SK-N-SH treated with all-trans-retinoic acid at 6 μM for 48 hours (cell line): Measurements from ENCODE around the gene ITGB1BP1.

ENCODE experiments used
- ATAC-seq: fragments of 200-7000 bp; cut with Tn5 transposase; 3 replicates; pipeline ENCODE4 v1.9.1; 2020; ENCODE audit warnings: mild to moderate bottlenecking, moderate library complexity
- ARNTL ChIP-seq: fragments of 450-650 bp; formaldehyde crosslinking; IDR thresholded peaks from 2 replicates; pipeline ENCODE4 v1.5.0; 2020; ENCODE audit warnings: low read depth, mild to moderate bottlenecking, moderate library complexity, borderline replicate concordance
- BACH2 ChIP-seq: fragments of 250-450 bp; sonication (Bioruptor Pico); IDR thresholded peaks from 2 replicates; pipeline ENCODE4 v1.9.0; 2021; ENCODE audit warnings: mild to moderate bottlenecking, borderline replicate concordance
- CREB5 ChIP-seq: fragments of 250-450 bp; sonication (Bioruptor Pico); IDR thresholded peaks from 2 replicates; pipeline ENCODE4 v1.5.1; 2020; ENCODE audit warnings: low read depth, mild to moderate bottlenecking, moderate library complexity
- CSDC2 ChIP-seq: fragments of 250-450 bp; sonication (Bioruptor Pico); IDR thresholded peaks from 2 replicates; pipeline ENCODE4 v1.5.0; 2020; ENCODE audit warnings: mild to moderate bottlenecking, moderate library complexity
- ESRRG ChIP-seq: fragments of 250-450 bp; sonication (Bioruptor Pico); IDR thresholded peaks from 2 replicates; pipeline ENCODE4 v1.6.1; 2021; ENCODE audit warnings: mild to moderate bottlenecking
- GLIS3 ChIP-seq: fragments of 250-450 bp; sonication (Bioruptor Pico); IDR thresholded peaks from 2 replicates; pipeline ENCODE4 v1.5.0; 2020; ENCODE audit warnings: mild to moderate bottlenecking, moderate library complexity
- ISL1 ChIP-seq: fragments of 250-450 bp; sonication (Bioruptor Pico); IDR thresholded peaks from 2 replicates; pipeline ENCODE4 v2.1.2; 2022; ENCODE audit warnings: mild to moderate bottlenecking, moderate library complexity
- OSR1 ChIP-seq: fragments of 250-450 bp; sonication (Bioruptor Pico); IDR thresholded peaks from 2 replicates; pipeline ENCODE4 v1.8.0; 2022; ENCODE audit warnings: moderate library complexity, mild to moderate bottlenecking, inconsistent platforms
- PATZ1 ChIP-seq: fragments of 250-450 bp; sonication (Bioruptor Pico); IDR thresholded peaks from 2 replicates; pipeline ENCODE4 v1.8.0; 2020; ENCODE audit warnings: mild to moderate bottlenecking, moderate library complexity, borderline replicate concordance
- POU6F1 ChIP-seq: fragments of 250-450 bp; sonication (Bioruptor Pico); IDR thresholded peaks from 2 replicates; pipeline ENCODE4 v1.8.0; 2021; ENCODE audit warnings: low read depth, mild to moderate bottlenecking, moderate library complexity, borderline replicate concordance
- PPARA ChIP-seq: fragments of 250-450 bp; sonication (Bioruptor Pico); IDR thresholded peaks from 2 replicates; pipeline ENCODE4 v1.5.0; 2020; ENCODE audit warnings: mild to moderate bottlenecking, borderline replicate concordance
- SNAI2 ChIP-seq: fragments of 250-450 bp; sonication (Bioruptor Pico); IDR thresholded peaks from 2 replicates; pipeline ENCODE4 v1.5.0; 2020; ENCODE audit warnings: mild to moderate bottlenecking, moderate library complexity
- TCF4 ChIP-seq: fragments of 250-450 bp; sonication (Bioruptor Pico); IDR thresholded peaks from 2 replicates; pipeline ENCODE4 v1.8.0; 2021; ENCODE audit warnings: mild to moderate bottlenecking, moderate library complexity, borderline replicate concordance
- TOX ChIP-seq: fragments of 250-450 bp; sonication (Bioruptor Pico); IDR thresholded peaks from 2 replicates; pipeline ENCODE4 v1.8.0; 2021; ENCODE audit warnings: mild to moderate bottlenecking, moderate library complexity, borderline replicate concordance
- TSHZ2 ChIP-seq: fragments of 250-450 bp; sonication (Bioruptor Pico); IDR thresholded peaks from 2 replicates; pipeline ENCODE4 v1.5.0; 2020; ENCODE audit warnings: mild to moderate bottlenecking, moderate library complexity
- ZC3H10 ChIP-seq: fragments of 250-450 bp; sonication (Bioruptor Pico); IDR thresholded peaks from 2 replicates; pipeline ENCODE4 v1.5.1; 2021; ENCODE audit warnings: mild to moderate bottlenecking, moderate library complexity
- ZFP3 ChIP-seq: fragments of 250-450 bp; sonication (Bioruptor Pico); IDR thresholded peaks from 2 replicates; pipeline ENCODE4 v1.5.0; 2020; ENCODE audit warnings: mild to moderate bottlenecking, moderate library complexity
- ZNF565 ChIP-seq: fragments of 450-650 bp; formaldehyde crosslinking; conservative IDR thresholded peaks from 2 replicates; pipeline ENCODE4 v1.5.0; 2020; ENCODE audit warnings: low read depth, mild to moderate bottlenecking, moderate library complexity
- ZNF70 ChIP-seq: fragments of 450-650 bp; formaldehyde crosslinking; IDR thresholded peaks from 2 replicates; pipeline ENCODE4 v1.5.0; 2020; ENCODE audit warnings: mild to moderate bottlenecking, moderate library complexity
- ZNF8 ChIP-seq: fragments of 450-650 bp; formaldehyde crosslinking; IDR thresholded peaks from 2 replicates; pipeline ENCODE4 v1.5.0; 2020; ENCODE audit warnings: mild to moderate bottlenecking, moderate library complexity

Gene ITGB1BP1

GRCh38 chr2:9423100-9423921 is at the start of gene ITGB1BP1, which contains the start of gene CPSF3:
Gene ITGB1BP1, minus strand, starts transcription at chr2:9423528. Its CDS starts 4,831 bp downstream, at chr2:9418697.
Gene CPSF3, plus strand, starts transcription at chr2:9423654. Its CDS starts 120 bp downstream, at chr2:9423774.
- TF ChIP-seq CREB5 (CRISPR knock-in tag) (no peak), PATZ1 (no peak), ESRRG (CRISPR knock-in tag) (peak; percentile 21; the same call in 1 of the 2 replicates), ZFP3 (CRISPR knock-in tag) (no peak), POU6F1 (CRISPR knock-in tag) (0 out of 2 replicates have a peak, but pooled peaks have one; percentile 4), CSDC2 (CRISPR knock-in tag) (peak; percentile 67; the same call in 1 of the 2 replicates), PPARA (CRISPR knock-in tag) (no peak), OSR1 (CRISPR knock-in tag) (no peak), ISL1 (CRISPR knock-in tag) (no peak), TSHZ2 (CRISPR knock-in tag) (peak; percentile 62; the same call in 1 of the 2 replicates)
- peak; percentile 92 for ATAC-seq

GRCh38 chr2:9472511-9472910 is 49.2 kb upstream of the ITGB1BP1 start:
- ATAC-seq, result no peak
- TF ChIP-seq ZNF565 (CRISPR knock-in tag) (no peak), ZNF8 (CRISPR knock-in tag) (no peak), ESRRG (CRISPR knock-in tag) (no peak), TCF4 (CRISPR knock-in tag) (no peak), TSHZ2 (CRISPR knock-in tag) (no peak), TOX (no peak)

- TF ChIP-seq BACH2 (CRISPR knock-in tag) (no peak), TCF4 (CRISPR knock-in tag) (no peak), ESRRG (CRISPR knock-in tag) (no peak)
- ATAC-seq, result no peak
These were observed 47.9 kb upstream of the ITGB1BP1 start for GRCh38 chr2:9471206-9471605.

GRCh38 chr2:9467687-9468086 is 44.4 kb upstream of the ITGB1BP1 start:
- no peak for ATAC-seq
- no peak for TF ChIP-seq TCF4 (CRISPR knock-in tag)
- no peak for TF ChIP-seq GLIS3
- no peak for TF ChIP-seq ARNTL (CRISPR knock-in tag)
- TF ChIP-seq ZNF8 (CRISPR knock-in tag), result no peak
- no peak for TF ChIP-seq ZC3H10 (CRISPR knock-in tag)
- no peak for TF ChIP-seq TSHZ2 (CRISPR knock-in tag)
- no peak for TF ChIP-seq ZNF70
- TF ChIP-seq SNAI2 (CRISPR knock-in tag), result no peak
- TF ChIP-seq TOX, result no peak
